DND-41 (cell line): ENCODE data around the gene EDDM3A.

ENCODE experiments used
- ATAC-seq: fragments of 200-7000 bp; cut with Tn5 transposase; 3 replicates; pipeline ENCODE4 v1.9.1; 2021; ENCODE audit warnings: low read depth; ENCODE audit not compliant: insufficient read depth
- DNase-seq: peaks from one replicate; pipeline ENCODE4 v3.0.0-alpha.2; 2020
- H2AFZ ChIP-seq: 2 replicates; pipeline ENCODE4 v1.6.0; 2012; ENCODE audit warnings: low read depth, low read length
- H3K27ac ChIP-seq: 2 replicates; pipeline ENCODE4 v1.5.1; 2012; ENCODE audit warnings: low read length, inconsistent platforms
- H3K27me3 ChIP-seq: fragments of 200-600 bp; sonication (generic); 2 replicates; pipeline ENCODE4 v1.6.0; 2012; ENCODE audit warnings: low read length, mild to moderate bottlenecking, inconsistent platforms; ENCODE audit not compliant: insufficient read depth, poor library complexity
- H3K36me3 ChIP-seq: 2 replicates; pipeline ENCODE4 v1.5.1; 2012; ENCODE audit warnings: low read length, inconsistent platforms; ENCODE audit not compliant: insufficient read depth
- H3K4me1 ChIP-seq: 2 replicates; pipeline ENCODE4 v1.5.1; 2012; ENCODE audit warnings: mild to moderate bottlenecking, low read length; ENCODE audit not compliant: insufficient read depth
- H3K4me2 ChIP-seq: 2 replicates; pipeline ENCODE4 v1.6.0; 2012; ENCODE audit warnings: mild to moderate bottlenecking, moderate library complexity, low read length, inconsistent platforms; ENCODE audit not compliant: insufficient read depth
- H3K4me3 ChIP-seq, 2 experiments: fragments of 200-600 bp in 1 of 2; shearing (Covaris generic) in 1 of 2; 2 replicates each; pipeline ENCODE4 v1.5.1; 2012 to 2016; ENCODE audit warnings: inconsistent platforms in 2 of 2, low read length in 2 of 2, mild to moderate bottlenecking in 2 of 2, low read depth in 1 of 2, moderate library complexity in 1 of 2
- H3K79me2 ChIP-seq: 2 replicates; pipeline ENCODE4 v1.6.0; 2012; ENCODE audit warnings: low read length, inconsistent platforms; ENCODE audit not compliant: insufficient read depth
- H3K9ac ChIP-seq: 2 replicates; pipeline ENCODE4 v1.6.0; 2012; ENCODE audit warnings: low read depth, mild to moderate bottlenecking, inconsistent platforms, low read length, moderate library complexity
- H3K9me3 ChIP-seq: 2 replicates; pipeline ENCODE4 v1.5.1; 2012; ENCODE audit warnings: low read length, moderate library complexity, mild to moderate bottlenecking, inconsistent platforms; ENCODE audit not compliant: insufficient read depth, severe bottlenecking
- H4K20me1 ChIP-seq: 2 replicates; pipeline ENCODE4 v1.6.0; 2012; ENCODE audit warnings: low read length; ENCODE audit not compliant: insufficient read depth
- EZH2 ChIP-seq: IDR thresholded peaks from 3 replicates; pipeline ENCODE4 v1.6.1; 2012; ENCODE audit warnings: borderline replicate concordance, low read depth, mild to moderate bottlenecking, moderate library complexity, low read length, inconsistent platforms; ENCODE audit not compliant: severe bottlenecking
- TF ChIP-seq, protein P1 (sequence below): IDR thresholded peaks from 2 replicates; pipeline ENCODE4 v1.5.1; 2012; ENCODE audit warnings: borderline replicate concordance, low read length, moderate library complexity, mild to moderate bottlenecking; ENCODE audit not compliant: poor library complexity, severe bottlenecking; ENCODE audit errors: extremely low read depth

Gene EDDM3A

DNA sequence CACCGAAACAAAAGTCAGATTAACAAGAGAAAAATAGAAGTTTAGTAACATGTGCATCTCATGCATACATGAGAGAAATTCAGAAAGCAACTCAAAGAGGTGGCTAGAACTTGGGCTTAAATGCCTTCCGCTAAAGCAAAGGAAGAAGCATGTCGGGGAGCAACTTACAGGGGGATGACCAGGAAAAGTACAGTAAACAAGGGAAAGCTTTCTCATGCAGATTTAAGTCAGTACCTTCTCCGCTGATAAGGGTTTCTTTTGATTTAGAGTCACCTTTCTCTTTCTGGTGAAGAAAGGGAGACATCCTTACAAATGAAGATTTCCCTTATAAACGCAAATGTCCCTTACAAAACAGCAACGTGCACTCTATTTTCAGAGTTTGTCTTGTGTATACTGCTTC lies 29.4 kb downstream of the EDDM3A start:
- DNase-seq, result no peak
- no peaks in the 10 kb centered on the region for H4K20me1 ChIP-seq
- TF ChIP-seq EZH2, result no peak
- TF ChIP-seq, protein P1, sequence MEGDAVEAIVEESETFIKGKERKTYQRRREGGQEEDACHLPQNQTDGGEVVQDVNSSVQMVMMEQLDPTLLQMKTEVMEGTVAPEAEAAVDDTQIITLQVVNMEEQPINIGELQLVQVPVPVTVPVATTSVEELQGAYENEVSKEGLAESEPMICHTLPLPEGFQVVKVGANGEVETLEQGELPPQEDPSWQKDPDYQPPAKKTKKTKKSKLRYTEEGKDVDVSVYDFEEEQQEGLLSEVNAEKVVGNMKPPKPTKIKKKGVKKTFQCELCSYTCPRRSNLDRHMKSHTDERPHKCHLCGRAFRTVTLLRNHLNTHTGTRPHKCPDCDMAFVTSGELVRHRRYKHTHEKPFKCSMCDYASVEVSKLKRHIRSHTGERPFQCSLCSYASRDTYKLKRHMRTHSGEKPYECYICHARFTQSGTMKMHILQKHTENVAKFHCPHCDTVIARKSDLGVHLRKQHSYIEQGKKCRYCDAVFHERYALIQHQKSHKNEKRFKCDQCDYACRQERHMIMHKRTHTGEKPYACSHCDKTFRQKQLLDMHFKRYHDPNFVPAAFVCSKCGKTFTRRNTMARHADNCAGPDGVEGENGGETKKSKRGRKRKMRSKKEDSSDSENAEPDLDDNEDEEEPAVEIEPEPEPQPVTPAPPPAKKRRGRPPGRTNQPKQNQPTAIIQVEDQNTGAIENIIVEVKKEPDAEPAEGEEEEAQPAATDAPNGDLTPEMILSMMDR, result no peak
- no peak overlapping the region for H3K4me2 ChIP-seq
- no peak for ATAC-seq
- no peaks in the 10 kb centered on the region for H3K9me3 ChIP-seq
- peak overlapping the region; percentile 19 for H2AFZ ChIP-seq
- no peak overlapping the region for H3K9ac ChIP-seq
- no peak overlapping the region for H3K4me3 ChIP-seq
- H3K36me3 ChIP-seq, result no peaks in the 10 kb centered on the region
- no peaks in the 10 kb centered on the region for H3K79me2 ChIP-seq
- H3K27me3 ChIP-seq, result no peaks in the 10 kb centered on the region
- H3K4me1 ChIP-seq, result peaks cover 3% of the 10 kb centered on the region
- H3K27ac ChIP-seq, result no peak overlapping the region

- no peaks in the 10 kb centered on the region for H3K9me3 ChIP-seq
- no peak overlapping the region for H3K9ac ChIP-seq
- no peaks in the 10 kb centered on the region for H3K36me3 ChIP-seq
- no peaks in the 10 kb centered on the region for H4K20me1 ChIP-seq
- H3K4me3 ChIP-seq, result no peak overlapping the region
- ATAC-seq (no peak), DNase-seq (no peak)
- H3K27me3 ChIP-seq, result no peaks in the 10 kb centered on the region
- peaks cover 12% of the 10 kb centered on the region for H3K4me1 ChIP-seq
- H2AFZ ChIP-seq, result no peak overlapping the region
- no peak for TF ChIP-seq EZH2
- TF ChIP-seq, protein P1, result no peak
- H3K4me2 ChIP-seq, result no peak overlapping the region
- no peaks in the 10 kb centered on the region for H3K79me2 ChIP-seq
- no peak overlapping the region for H3K27ac ChIP-seq
Observed at GRCh38 chr14:20775901-20776300, 30.2 kb downstream of the EDDM3A start.

DNA sequence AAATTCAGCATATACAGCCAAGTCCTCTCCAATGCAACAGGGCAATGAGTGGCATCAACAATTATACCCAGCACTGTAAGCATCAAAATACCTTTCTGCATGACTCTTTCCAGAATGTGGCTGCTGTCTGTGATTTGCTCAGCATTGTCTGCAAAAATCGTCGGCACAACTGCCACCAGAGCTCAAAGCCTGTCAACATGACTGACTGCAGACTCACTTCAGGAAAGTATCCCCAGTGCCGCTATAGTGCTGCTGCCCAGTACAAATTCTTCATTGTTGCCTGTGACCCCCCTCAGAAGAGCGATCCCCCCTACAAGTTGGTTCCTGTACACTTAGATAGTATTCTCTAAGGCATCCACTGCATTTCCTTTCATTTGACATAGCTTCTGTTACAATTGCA lies 36.1 kb downstream of the EDDM3A start:
- Histone ChIP-seq H3K36me3 (no peaks in the 10 kb centered on the region), H2AFZ (peak overlapping the region; percentile 64), H3K9me3 (no peaks in the 10 kb centered on the region), H3K27ac (peak overlapping the region; percentile 93), H3K4me1 (peaks cover 42% of the 10 kb centered on the region), H4K20me1 (no peaks in the 10 kb centered on the region), H3K9ac (peak overlapping the region; percentile 60), H3K4me3 (peak overlapping the region; percentile 13 to 53; a peak in 3 of 4 replicates), H3K4me2 (peak overlapping the region; percentile 72), H3K27me3 (no peaks in the 10 kb centered on the region), H3K79me2 (no peaks in the 10 kb centered on the region)
- ATAC-seq (peak; percentile 47), DNase-seq (peak; percentile 53)
- no peak for TF ChIP-seq EZH2
- TF ChIP-seq, protein P1, result no peak
